H1 (cell line): ENCODE measurements around the gene OGN. TPM values are rescaled to one million over a fixed set of nuclear protein-coding genes. Genes with fewer than 3 reads are reported as not detected.

Source experiments
- ATF3 ChIP-seq: IDR thresholded peaks from 2 replicates; pipeline ENCODE4 v1.6.1; 2011; ENCODE audit warnings: low read depth, mild to moderate bottlenecking, low read length; ENCODE audit not compliant: insufficient read depth
- NRF1 ChIP-seq: IDR thresholded peaks from 2 replicates; pipeline ENCODE4 v1.6.1; 2011; ENCODE audit warnings: mild to moderate bottlenecking, low read depth, low read length, improper control_type of control experiment
- SP1 ChIP-seq: IDR thresholded peaks from 2 replicates; pipeline ENCODE4 v1.6.1; 2011; ENCODE audit warnings: low read depth, low read length
- SP4 ChIP-seq: IDR thresholded peaks from 2 replicates; pipeline ENCODE4 v1.6.1; 2012; ENCODE audit warnings: low read length, inconsistent platforms
- polyA plus RNA-seq, 7 experiments: library from polyadenylated mRNA; depleted of rRNA in 3 of 7; stranded (reverse) in 5 of 7; unstranded in 2 of 7; fragments of >200 nt in 5 of 7; fragments of 200-250 nt in 2 of 7; gene quantifications; 1 replicate in 5 of 7; 2 replicates in 1 of 7; 4 replicates in 1 of 7; pipeline versions ENCODE4 v1.2.1 to v1.2.3, GENCODE V29; 2011 to 2013; ENCODE audit warnings: missing spikeins in 2 of 7, mixed read lengths in 2 of 7
- total RNA-seq: library from RNA; stranded (reverse); fragmentation: NEBNext Ultra II Directional; extraction: Animal tissue kit (Norgen Biotek cat#: 25700); gene quantifications from 2 replicates; pipeline ENCODE4 v1.2.1, GENCODE V29; 2021
- TF ChIP-seq, protein P1 (sequence below): fragments of 300-600 bp; sonication (generic); IDR thresholded peaks from 2 replicates; pipeline ENCODE4 v1.7.1; 2012; ENCODE audit warnings: low read length, moderate library complexity, mild to moderate bottlenecking, inconsistent platforms; ENCODE audit not compliant: insufficient replicate concordance

Gene OGN
- total and polyA plus RNA-seq, 2 of the 8 experiments (the other 6 are each of a cell fraction or from before 2014, with no cell fraction given), result not detected

- TF ChIP-seq ATF3 (no peak), NRF1 (no peak), SP4 (no peak), SP1 (no peak)
- TF ChIP-seq, protein P1, sequence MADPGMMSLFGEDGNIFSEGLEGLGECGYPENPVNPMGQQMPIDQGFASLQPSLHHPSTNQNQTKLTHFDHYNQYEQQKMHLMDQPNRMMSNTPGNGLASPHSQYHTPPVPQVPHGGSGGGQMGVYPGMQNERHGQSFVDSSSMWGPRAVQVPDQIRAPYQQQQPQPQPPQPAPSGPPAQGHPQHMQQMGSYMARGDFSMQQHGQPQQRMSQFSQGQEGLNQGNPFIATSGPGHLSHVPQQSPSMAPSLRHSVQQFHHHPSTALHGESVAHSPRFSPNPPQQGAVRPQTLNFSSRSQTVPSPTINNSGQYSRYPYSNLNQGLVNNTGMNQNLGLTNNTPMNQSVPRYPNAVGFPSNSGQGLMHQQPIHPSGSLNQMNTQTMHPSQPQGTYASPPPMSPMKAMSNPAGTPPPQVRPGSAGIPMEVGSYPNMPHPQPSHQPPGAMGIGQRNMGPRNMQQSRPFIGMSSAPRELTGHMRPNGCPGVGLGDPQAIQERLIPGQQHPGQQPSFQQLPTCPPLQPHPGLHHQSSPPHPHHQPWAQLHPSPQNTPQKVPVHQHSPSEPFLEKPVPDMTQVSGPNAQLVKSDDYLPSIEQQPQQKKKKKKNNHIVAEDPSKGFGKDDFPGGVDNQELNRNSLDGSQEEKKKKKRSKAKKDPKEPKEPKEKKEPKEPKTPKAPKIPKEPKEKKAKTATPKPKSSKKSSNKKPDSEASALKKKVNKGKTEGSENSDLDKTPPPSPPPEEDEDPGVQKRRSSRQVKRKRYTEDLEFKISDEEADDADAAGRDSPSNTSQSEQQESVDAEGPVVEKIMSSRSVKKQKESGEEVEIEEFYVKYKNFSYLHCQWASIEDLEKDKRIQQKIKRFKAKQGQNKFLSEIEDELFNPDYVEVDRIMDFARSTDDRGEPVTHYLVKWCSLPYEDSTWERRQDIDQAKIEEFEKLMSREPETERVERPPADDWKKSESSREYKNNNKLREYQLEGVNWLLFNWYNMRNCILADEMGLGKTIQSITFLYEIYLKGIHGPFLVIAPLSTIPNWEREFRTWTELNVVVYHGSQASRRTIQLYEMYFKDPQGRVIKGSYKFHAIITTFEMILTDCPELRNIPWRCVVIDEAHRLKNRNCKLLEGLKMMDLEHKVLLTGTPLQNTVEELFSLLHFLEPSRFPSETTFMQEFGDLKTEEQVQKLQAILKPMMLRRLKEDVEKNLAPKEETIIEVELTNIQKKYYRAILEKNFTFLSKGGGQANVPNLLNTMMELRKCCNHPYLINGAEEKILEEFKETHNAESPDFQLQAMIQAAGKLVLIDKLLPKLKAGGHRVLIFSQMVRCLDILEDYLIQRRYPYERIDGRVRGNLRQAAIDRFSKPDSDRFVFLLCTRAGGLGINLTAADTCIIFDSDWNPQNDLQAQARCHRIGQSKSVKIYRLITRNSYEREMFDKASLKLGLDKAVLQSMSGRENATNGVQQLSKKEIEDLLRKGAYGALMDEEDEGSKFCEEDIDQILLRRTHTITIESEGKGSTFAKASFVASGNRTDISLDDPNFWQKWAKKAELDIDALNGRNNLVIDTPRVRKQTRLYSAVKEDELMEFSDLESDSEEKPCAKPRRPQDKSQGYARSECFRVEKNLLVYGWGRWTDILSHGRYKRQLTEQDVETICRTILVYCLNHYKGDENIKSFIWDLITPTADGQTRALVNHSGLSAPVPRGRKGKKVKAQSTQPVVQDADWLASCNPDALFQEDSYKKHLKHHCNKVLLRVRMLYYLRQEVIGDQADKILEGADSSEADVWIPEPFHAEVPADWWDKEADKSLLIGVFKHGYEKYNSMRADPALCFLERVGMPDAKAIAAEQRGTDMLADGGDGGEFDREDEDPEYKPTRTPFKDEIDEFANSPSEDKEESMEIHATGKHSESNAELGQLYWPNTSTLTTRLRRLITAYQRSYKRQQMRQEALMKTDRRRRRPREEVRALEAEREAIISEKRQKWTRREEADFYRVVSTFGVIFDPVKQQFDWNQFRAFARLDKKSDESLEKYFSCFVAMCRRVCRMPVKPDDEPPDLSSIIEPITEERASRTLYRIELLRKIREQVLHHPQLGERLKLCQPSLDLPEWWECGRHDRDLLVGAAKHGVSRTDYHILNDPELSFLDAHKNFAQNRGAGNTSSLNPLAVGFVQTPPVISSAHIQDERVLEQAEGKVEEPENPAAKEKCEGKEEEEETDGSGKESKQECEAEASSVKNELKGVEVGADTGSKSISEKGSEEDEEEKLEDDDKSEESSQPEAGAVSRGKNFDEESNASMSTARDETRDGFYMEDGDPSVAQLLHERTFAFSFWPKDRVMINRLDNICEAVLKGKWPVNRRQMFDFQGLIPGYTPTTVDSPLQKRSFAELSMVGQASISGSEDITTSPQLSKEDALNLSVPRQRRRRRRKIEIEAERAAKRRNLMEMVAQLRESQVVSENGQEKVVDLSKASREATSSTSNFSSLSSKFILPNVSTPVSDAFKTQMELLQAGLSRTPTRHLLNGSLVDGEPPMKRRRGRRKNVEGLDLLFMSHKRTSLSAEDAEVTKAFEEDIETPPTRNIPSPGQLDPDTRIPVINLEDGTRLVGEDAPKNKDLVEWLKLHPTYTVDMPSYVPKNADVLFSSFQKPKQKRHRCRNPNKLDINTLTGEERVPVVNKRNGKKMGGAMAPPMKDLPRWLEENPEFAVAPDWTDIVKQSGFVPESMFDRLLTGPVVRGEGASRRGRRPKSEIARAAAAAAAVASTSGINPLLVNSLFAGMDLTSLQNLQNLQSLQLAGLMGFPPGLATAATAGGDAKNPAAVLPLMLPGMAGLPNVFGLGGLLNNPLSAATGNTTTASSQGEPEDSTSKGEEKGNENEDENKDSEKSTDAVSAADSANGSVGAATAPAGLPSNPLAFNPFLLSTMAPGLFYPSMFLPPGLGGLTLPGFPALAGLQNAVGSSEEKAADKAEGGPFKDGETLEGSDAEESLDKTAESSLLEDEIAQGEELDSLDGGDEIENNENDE, result no peak
- TF ChIP-seq, all 59 proteins: peak for 0
These were observed 19.4 kb downstream of the OGN start (continued) for GRCh38 chr9:92385001-92385400.
